ENCODE data around the gene SMIM22.

- TF ChIP-seq POLR2AphosphoS5 (IDR thresholded peaks at IDR 0.05; ENCODE audit: insufficient read depth in 1 of 2, low read depth in 1 of 2) (no peak), CTCF (IDR thresholded peaks at IDR 0.05) (no peak), POLR2A (IDR thresholded peaks at IDR 0.05) (no peak)
Measured at GRCh38 chr16:4840984-4841383, 45.8 kb downstream of the SMIM22 start.

Measured in vagina (tissue), 2 donors.